Natural killer cell (primary cell): Measurements from ENCODE around the gene DLG3. TPM values are rescaled to one million over a fixed set of nuclear protein-coding genes. Genes with fewer than 3 reads are reported as not detected.

Source experiments
- ATAC-seq, 3 donors: fragments of 150-1000 bp in 2 of 3; fragments of 200-7000 bp in 1 of 3; cut with Tn5 transposase; 1 replicate in 1 of 3; 2 replicates in 2 of 3; pipeline ENCODE4 v1.10.0; 2021; ENCODE audit warnings: mild to moderate bottlenecking in 2 of 3, moderate library complexity in 2 of 3
- DNase-seq, 2 donors: peaks; one replicate each; pipeline versions ENCODE4 v3.0.0 to v3.0.0-alpha.2; 2013 to 2021; ENCODE audit warnings: mixed read lengths in 1 of 2
- H3K27ac ChIP-seq: one replicate; pipeline ENCODE4 v1.5.1; 2013; ENCODE audit warnings: mild to moderate bottlenecking, low read length
- H3K27me3 ChIP-seq: one replicate; pipeline ENCODE4 v1.6.1; 2013; ENCODE audit warnings: low read length; ENCODE audit not compliant: control insufficient read depth, insufficient read depth
- H3K36me3 ChIP-seq: one replicate; pipeline ENCODE4 v1.6.1; 2013; ENCODE audit warnings: low read length; ENCODE audit not compliant: control insufficient read depth, insufficient read depth
- H3K4me1 ChIP-seq: one replicate; pipeline ENCODE4 v1.6.1; 2013; ENCODE audit warnings: low read length; ENCODE audit not compliant: control insufficient read depth, insufficient read depth
- H3K4me3 ChIP-seq: one replicate; pipeline ENCODE4 v1.5.1; 2013; ENCODE audit warnings: low read length
- H3K9me3 ChIP-seq: one replicate; pipeline ENCODE4 v1.6.1; 2013; ENCODE audit warnings: low read length; ENCODE audit not compliant: control insufficient read depth, insufficient read depth
- H3K27ac Mint-ChIP-seq, 2 donors: one replicate each; pipeline ENCODE4 v1.8.0; 2022; ENCODE audit warnings: mild to moderate bottlenecking in 2 of 2, mixed read lengths in 2 of 2, moderate library complexity in 1 of 2
- H3K27me3 Mint-ChIP-seq, 2 donors: one replicate each; pipeline ENCODE4 v1.8.0; 2022; ENCODE audit warnings: low read depth in 2 of 2, mixed read lengths in 2 of 2
- H3K36me3 Mint-ChIP-seq: one replicate; pipeline ENCODE4 v1.8.0; 2022; ENCODE audit warnings: mixed read lengths
- H3K4me1 Mint-ChIP-seq, 2 donors: one replicate each; pipeline ENCODE4 v1.8.0; 2022; ENCODE audit warnings: mixed read lengths in 2 of 2
- H3K4me3 Mint-ChIP-seq: one replicate; pipeline ENCODE4 v1.8.0; 2022; ENCODE audit warnings: mild to moderate bottlenecking, moderate library complexity, mixed read lengths
- H3K9me3 Mint-ChIP-seq, 2 donors: one replicate each; pipeline ENCODE4 v1.8.0; 2022; ENCODE audit warnings: mixed read lengths in 2 of 2
- CTCF ChIP-seq: fragments of 200-600 bp; IDR thresholded peaks from one replicate; pipeline ENCODE4 v1.8.0; 2022; ENCODE audit warnings: antibody characterized with exemption
- WGBS: methylation state at CpG from one replicate; pipeline ENCODE4 v1.1.7; 2013; ENCODE audit warnings: missing lambda C conversion rate; ENCODE audit not compliant: insufficient coverage; 5-methylcytosine and 5-hydroxymethylcytosine counted together
- intact Hi-C: fragments of 100-400 bp; cut with micrococcal nuclease; formaldehyde crosslinking; loops from one replicate; pipeline ENCODE4 v1.14.2; 2022
- total RNA-seq, 4 donors: library from RNA; stranded (reverse); fragments of 120-200 nt in 1 of 4; gene quantifications; one replicate each; pipeline versions ENCODE4 v1.2.3 to v1.2.4, GENCODE V29; 2013 to 2022

Gene DLG3
- total RNA-seq, 3 donors from 2014 or later (not counting 1 experiment from before 2014, with no cell fraction given) = 13.6 to 17.6 (median 15.9) TPM

- no peak for TF ChIP-seq CTCF
- no peaks in the 10 kb centered on the region for H3K4me1 Mint-ChIP-seq
- Histone ChIP-seq H3K27me3 (no peaks in the 10 kb centered on the region), H3K4me3 (no peak overlapping the region), H3K36me3 (peaks cover 28% of the 10 kb centered on the region), H3K4me1 (no peaks in the 10 kb centered on the region), H3K27ac (no peak overlapping the region), H3K9me3 (no peaks in the 10 kb centered on the region)
- intact Hi-C loops = no loop called here
- ATAC-seq = no peak
- no peak for DNase-seq
- H3K4me3 Mint-ChIP-seq = no peak overlapping the region
- H3K27ac Mint-ChIP-seq = no peak overlapping the region
- H3K9me3 Mint-ChIP-seq = no peaks in the 10 kb centered on the region
- H3K27me3 Mint-ChIP-seq = no peaks in the 10 kb centered on the region
- WGBS = 76% methylated on average over 5 of the region's 5 CpGs
- H3K36me3 Mint-ChIP-seq = no peaks in the 10 kb centered on the region
Observed at GRCh38 chrX:70496491-70496890, 51.9 kb downstream of the DLG3 start.

GRCh38 chrX:70497026-70497425, 52.4 kb downstream of the DLG3 start:
- no peaks in the 10 kb centered on the region for H3K4me1 ChIP-seq
- intact Hi-C loops = no loop called here
- no peak for TF ChIP-seq CTCF
- H3K4me3 ChIP-seq = no peak overlapping the region
- Mint-ChIP-seq H3K36me3 (no peaks in the 10 kb centered on the region), H3K4me3 (no peak overlapping the region), H3K9me3 (no peaks in the 10 kb centered on the region), H3K27me3 (no peaks in the 10 kb centered on the region), H3K27ac (no peak overlapping the region), H3K4me1 (no peaks in the 10 kb centered on the region)
- no peaks in the 10 kb centered on the region for H3K9me3 ChIP-seq
- DNase-seq (no peak), ATAC-seq (no peak)
- H3K27me3 ChIP-seq = no peaks in the 10 kb centered on the region
- H3K36me3 ChIP-seq = peaks cover 28% of the 10 kb centered on the region
- 92% methylated on average over 3 of the region's 3 CpGs for WGBS
- H3K27ac ChIP-seq = no peak overlapping the region

GRCh38 chrX:70498129-70498528, 53.5 kb downstream of the DLG3 start:
- no peak overlapping the region for H3K27ac ChIP-seq
- Mint-ChIP-seq H3K36me3 (no peaks in the 10 kb centered on the region), H3K4me1 (no peaks in the 10 kb centered on the region)

More at GRCh38 chrX:70498129-70498528, 53.5 kb downstream of the DLG3 start:
- Histone ChIP-seq H3K4me1 (no peaks in the 10 kb centered on the region), H3K9me3 (no peaks in the 10 kb centered on the region), H3K27me3 (no peaks in the 10 kb centered on the region), H3K36me3 (peaks cover 28% of the 10 kb centered on the region), H3K4me3 (no peak overlapping the region)
- Mint-ChIP-seq H3K4me3 (no peak overlapping the region), H3K9me3 (no peaks in the 10 kb centered on the region), H3K27ac (no peak overlapping the region), H3K27me3 (no peaks in the 10 kb centered on the region)
- ATAC-seq = no peak
- intact Hi-C loops = no loop called here
- 100% methylated on average over 2 of the region's 2 CpGs for WGBS
- TF ChIP-seq CTCF = no peak
- no peak for DNase-seq
